Embryonic facial prominence (tissue), 1 donor: ENCODE data around the gene USP4.
"Not testable (repeated sequence)": the region's sequence is repeated elsewhere in the genome, so short reads cannot be mapped to it uniquely, and the experiment has no call there.

Source experiments
- DNase-seq: peaks from one replicate; pipeline ENCODE4 v3.0.0-alpha.2; 2016; ENCODE audit errors: extremely low spot score

Gene USP4, protein sequence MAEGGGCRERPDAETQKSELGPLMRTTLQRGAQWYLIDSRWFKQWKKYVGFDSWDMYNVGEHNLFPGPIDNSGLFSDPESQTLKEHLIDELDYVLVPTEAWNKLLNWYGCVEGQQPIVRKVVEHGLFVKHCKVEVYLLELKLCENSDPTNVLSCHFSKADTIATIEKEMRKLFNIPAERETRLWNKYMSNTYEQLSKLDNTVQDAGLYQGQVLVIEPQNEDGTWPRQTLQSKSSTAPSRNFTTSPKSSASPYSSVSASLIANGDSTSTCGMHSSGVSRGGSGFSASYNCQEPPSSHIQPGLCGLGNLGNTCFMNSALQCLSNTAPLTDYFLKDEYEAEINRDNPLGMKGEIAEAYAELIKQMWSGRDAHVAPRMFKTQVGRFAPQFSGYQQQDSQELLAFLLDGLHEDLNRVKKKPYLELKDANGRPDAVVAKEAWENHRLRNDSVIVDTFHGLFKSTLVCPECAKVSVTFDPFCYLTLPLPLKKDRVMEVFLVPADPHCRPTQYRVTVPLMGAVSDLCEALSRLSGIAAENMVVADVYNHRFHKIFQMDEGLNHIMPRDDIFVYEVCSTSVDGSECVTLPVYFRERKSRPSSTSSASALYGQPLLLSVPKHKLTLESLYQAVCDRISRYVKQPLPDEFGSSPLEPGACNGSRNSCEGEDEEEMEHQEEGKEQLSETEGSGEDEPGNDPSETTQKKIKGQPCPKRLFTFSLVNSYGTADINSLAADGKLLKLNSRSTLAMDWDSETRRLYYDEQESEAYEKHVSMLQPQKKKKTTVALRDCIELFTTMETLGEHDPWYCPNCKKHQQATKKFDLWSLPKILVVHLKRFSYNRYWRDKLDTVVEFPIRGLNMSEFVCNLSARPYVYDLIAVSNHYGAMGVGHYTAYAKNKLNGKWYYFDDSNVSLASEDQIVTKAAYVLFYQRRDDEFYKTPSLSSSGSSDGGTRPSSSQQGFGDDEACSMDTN

DNA sequence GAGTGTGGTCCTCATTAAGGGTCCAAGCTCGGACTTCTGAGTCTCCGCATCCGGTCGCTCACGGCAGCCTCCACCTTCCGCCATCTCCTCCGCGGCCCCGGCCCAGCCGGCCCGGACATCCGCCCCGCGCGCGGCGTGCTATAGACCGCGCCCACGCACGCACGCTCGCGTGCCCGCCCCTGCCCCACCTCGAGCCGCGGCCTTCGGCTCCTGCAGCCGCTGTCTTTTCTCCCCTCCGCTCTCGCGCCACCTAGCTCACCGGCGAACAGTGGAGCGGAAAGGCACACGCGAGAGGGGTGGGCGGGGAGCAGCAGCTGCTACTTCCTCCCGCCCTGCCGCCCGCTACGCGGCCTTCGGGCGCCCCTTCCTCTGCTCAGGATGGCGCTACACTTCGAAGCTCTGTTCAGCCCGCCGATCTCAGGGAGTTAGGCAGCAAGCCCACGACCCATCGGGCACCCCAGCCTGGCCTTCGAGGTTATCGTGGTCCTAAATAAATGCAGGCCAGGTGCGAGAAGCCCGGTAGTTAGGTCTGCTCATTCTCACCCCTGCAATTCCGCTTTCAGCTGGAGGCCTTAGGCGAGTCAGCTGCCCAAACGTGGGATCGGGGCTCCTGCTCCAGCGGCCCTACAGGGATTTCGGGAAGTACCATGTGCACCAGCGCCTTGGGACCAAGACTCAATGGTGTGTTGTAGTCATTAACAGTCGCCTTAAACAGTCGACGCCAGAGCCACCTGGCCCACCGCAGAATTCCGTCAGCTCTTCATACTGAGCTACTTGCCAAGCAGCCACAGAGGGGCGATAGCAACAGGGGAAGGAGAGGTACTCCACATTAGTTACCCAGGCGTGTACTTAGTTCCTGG lies at the start of gene USP4:
Gene USP4 (minus strand): TSS at position 113 of the 860 bp plus-strand sequence. CDS start 29 bp downstream, at position 84.
- DNase-seq = peak; percentile 86

DNA sequence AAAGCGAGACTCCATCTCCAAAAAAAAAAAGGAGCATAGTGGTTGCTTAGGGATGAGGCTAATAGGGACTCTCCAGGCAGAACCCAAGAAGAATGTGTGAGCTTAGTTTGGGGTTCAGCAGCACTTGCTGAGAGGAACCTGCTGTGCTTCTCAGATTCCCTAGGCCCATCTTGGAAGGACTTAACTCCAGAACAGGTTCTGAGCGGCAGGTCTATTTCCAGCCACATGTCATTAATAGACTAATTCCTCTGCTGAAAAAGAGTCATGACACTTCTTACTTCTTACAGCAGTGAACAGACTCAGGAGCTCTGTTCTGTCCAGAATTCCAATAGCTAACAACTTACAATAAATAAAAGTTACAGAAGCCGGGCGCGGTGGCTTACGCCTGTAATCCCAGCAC lies 49.4 kb upstream of the USP4 start:
- no peak for DNase-seq

DNA sequence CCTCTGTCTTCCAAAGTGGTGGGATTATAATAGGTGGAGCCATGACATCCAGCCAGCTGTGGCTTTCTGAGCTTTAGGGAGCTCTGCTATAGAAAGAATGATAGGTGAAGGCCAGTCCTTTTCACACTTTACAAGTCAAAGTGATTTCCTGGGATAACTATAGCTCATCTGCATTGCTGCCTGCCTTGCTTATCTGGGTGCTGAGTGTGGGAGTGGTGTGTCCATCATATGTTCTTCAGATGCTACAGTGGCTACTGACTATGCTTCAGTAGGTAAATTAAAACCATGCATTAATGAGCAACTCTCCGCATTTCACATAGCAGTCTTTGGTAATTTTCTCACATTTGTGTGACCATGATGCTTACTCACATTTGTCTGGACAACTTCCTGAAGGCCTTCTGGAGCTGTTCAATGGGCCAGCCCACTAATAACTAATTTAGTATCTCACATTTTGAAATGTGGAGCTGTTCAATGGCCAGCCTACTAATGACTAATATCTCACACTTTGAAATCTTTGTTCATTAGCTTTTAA lies 48.5 kb upstream of the USP4 start:
- no peak for DNase-seq

DNA sequence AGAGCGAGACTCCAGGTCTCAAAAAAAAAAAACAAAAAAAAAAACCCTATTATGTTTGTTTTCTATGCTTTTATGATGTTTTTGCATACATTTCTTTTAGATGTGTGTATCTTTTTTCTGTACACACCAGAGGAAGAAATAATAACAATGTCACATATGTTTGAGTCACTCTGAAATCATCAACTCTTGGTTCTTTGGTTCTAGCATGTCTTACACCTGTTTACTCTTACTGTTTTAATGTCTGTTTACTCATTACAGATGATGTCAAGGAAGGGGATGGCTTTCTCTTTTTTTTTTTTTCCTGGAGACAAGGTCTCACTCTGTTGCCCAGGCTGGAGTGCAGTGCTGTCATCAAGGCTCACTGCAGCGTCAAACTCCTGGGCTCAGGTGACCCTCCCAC lies 47.9 kb upstream of the USP4 start:
- no peak for DNase-seq

DNA sequence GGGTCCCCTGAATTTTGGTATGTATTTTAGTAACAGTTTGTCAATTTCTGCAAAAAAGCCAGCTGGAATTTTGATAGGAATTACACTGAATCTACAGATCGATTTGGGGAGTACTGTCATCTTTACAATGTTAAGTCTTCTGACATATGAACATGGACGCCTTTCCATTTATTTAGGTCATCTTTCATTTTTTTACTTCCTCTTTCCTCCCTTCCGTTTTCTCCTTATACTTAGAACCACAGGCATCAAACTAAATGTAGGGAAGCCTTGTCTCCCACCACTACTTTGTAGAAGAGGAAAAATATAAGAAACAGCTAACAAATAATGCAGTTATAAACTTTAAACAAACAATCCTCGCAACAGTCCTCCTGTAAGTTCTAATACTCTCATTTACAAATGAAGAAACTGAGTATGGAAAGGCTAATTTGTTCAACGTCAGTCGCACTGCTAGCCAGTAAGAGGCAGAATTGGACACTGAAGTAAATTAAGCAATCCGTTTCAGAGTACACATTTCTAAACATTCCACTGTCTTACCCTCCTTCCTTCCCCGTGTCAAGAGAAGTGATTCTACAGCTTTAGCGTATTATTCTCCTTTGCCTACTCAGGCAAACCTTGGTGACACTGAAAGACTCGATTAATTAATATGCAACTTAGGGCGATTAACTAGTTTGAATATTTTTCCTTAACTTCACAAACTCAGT lies 46.4 kb upstream of the USP4 start:
- no peak for DNase-seq

DNA sequence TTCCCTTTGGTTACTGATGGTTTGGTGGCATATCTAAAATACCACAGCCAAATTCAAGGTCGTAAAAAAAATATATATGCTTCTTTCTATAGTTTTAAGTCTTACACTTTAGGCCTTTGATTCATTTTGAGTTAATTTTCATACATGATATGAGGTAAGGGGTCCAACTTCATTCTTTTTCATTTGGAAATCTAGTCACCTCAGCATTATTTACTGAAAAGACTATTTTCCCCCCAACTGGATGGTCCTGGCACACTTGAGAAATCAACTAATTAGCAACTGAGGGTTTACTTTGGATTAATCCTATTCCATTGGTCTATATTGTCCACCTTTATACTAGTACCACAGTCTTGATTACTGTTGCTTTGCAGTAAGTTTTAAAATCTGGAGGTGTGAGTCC lies 45.8 kb upstream of the USP4 start:
- no peak for DNase-seq

DNA sequence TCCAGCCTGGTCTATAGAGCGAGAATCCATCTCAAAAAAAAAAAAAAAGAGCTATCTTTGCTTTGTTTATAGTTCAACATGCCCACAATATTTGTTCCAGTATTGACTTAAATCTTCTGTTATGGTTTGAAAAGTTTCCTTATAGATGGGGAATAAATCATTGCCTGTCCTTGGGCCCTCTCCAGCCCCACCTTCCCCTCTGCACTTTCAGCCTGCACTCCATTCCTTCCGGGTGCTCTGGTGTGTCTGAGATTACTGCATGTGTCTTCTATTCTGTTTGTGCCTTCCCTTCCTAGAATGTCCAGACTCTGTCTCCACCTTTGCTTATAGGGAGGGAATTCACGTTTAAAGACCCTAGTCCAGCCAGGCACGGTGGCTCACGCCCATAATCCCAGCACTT lies 43.5 kb upstream of the USP4 start:
- no peak for DNase-seq

DNA sequence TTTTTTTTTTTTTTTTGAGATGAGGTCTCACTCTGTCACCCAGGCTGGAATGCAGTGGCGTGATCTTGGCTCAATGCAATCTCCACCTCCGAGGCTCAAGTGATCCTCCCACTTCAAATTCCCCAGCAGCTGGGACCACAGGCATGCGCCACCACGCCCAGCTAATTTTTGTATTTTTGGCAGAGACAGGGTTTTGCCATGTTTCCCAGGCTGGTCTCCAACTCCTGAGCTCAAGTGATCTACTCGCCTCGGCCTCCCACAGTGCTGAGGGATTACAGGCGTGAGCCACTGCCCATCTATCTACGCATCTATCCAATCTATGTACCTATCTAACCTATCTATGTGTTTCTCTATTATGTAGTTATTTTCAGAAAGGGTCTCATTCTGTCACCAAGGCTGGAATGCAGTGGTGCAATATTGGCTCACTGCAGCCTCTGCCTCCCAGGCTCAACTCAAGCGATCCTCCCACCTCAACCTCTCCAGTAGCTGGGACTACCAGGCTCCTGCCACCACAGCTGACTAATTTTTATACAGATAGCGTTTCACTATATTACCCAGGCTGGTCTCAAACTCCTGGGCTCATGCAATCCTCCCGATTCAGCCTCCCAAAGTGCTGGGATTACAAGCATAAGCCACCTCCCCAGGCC lies 38.5 kb upstream of the USP4 start:
- no peak for DNase-seq

DNA sequence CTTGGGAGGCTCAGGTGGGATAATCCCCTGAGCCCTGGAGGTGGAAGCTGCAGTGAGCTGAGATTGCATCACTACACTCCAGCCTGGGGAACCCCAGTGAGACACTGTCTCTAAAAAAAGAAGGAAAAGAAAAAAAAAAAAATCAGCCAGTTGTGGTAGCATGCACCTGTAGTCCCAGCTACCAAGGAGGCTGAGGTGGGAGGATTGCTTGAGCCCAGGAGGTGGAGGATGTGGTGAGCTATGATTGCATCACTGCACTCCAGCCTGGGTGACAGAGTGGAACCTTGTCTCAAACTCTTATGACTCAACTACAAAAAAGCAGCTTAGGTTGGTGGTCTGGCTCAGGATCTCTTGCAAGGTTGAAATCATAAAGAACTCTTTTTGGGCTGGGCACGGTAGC lies 37.6 kb upstream of the USP4 start:
- DNase-seq = no peak

DNA sequence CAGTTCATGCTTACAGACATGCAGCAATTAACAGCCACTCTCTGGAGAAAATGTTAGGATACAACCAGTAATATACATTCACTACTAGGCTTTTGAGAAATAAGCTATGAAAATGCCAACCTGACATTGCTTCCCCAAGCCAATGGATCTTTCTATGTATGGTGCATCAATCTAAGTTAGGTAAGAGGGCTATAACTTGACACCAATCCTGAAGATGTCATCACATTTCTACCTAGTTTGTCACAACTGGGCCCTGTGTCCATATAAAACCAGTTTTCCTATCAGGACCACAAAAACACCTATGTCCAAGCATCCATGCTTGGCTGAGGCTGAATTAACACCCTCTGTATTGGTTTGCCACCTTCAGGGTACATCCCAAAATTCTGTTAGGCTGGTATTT lies 32.1 kb upstream of the USP4 start:
- no peak for DNase-seq

DNA sequence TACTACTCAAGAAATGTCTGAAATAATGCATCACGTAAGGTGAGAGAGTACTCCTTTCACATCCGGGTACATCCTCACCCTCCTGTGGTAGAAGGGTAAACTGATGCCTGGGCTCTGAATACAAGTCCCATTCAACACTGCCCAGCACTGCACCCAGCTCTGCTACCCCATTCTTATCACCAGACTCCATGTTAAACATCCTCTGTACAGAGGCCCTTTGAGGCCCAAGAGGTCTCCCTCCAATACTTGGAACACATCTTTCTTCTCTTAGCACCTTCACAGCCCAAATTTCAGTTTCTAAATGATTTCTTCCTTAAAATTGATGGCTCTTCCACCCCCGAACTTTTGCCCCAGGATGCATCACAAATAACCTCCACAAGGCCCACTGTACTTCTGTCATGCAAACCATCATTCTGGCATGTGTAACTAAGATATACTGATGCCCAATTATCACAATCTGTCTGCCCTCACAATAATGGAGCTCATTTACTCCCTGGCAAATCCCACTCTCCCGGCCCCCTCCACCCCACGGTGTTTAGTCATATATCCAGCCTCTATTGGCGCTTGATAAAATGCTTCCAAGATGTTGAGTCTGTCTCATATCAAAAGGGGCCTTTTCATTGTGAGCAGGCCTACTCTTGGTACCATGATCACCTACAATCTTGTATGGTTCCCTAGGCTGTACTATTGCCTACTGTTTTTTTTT lies 30.9 kb upstream of the USP4 start:
- DNase-seq = no peak

DNA sequence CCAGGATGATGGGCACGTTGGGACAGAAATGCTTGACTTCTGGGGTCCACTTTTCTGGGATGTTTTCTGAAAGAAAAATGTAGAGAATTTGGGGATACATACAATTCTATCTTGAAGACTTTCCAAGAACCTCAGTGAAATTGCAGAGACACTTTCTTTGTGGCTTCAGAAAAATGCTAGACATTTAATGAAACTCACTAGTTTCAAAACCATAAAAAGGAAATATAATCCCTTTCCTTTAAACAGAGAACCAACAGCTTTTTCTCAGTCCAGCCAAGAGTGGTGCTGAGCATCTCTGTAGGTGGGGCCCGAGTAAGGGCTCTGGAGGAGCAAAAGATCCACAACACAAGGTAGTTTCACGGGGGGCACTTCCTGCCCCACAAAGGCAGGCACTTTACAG lies 22.7 kb upstream of the USP4 start:
- DNase-seq = no peak

DNA sequence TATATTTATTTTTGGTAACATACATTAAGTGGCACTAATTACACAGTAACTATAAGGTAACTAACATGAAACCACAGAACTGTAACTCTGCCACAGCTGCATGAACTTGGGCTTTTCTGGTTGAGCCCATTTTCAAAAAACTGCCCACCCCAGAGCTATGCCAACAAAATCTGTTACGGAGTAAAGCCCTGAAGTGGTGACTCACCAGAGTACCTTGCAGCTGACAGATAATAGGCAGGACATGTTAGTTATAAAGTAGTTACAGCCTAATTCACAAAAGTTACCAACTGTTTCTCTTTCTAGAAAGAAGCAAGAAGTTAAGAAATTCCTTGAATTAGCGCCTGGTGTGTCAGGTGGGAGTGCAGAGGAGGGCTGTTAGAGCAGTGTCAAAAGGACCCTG lies 19.8 kb upstream of the USP4 start:
- no peak for DNase-seq

DNA sequence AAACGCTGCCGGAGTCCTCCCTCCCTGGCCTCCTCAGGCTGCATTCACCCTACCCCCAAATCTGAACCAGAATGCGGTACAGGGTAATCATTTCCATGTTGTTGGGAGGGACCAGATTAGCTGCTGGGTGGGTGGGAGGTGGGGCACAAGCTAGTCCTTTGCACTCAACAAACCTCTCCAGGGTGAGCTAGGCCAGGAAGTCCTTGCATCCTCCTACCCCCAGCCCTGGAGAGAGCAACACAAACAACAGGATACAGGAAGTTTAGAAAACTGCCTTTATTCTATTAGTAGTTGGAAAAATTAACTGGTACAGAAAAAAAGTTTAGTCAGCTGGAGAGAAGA lies 19.0 kb upstream of the USP4 start:
- no peak for DNase-seq

DNA sequence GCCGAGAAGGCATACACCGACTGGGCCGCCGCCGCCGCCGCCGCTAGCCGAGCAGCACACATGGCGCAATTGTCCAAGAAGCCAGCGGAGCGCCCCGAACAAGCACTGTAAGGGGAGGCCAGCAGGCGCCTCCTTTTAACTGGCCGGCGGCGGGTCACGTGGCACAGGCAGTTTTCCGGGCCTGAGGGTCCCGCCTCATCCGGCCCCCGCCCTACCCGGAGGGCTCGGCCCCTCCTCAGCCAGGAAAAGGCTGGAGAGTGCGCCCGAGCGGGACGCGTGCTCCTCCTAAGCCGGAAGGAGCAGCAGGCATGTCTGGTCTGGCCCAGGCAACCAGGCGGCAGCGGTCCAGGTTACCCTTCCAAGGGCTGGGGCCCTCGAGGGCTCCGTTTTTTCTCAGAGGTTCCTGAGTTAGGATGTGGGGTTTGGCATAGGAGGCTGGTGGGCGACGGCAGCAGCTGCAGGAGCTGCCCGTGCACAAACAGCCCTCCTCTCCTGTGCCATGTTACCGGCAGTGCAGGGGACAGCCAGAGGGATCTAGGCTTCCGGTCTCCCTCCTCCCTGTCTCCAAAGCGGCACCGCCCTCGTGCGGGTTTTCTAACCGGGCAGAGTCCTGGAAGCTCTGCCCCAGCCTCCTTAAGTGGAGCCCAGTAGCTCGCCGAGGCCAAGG lies 18.5 kb upstream of the USP4 start, which contains the start of gene GPX1:
Gene GPX1 (minus strand): TSS at position 137 of the 667 bp plus-strand sequence. CDS start 75 bp downstream, at position 62.
- peak; percentile 67 for DNase-seq

DNA sequence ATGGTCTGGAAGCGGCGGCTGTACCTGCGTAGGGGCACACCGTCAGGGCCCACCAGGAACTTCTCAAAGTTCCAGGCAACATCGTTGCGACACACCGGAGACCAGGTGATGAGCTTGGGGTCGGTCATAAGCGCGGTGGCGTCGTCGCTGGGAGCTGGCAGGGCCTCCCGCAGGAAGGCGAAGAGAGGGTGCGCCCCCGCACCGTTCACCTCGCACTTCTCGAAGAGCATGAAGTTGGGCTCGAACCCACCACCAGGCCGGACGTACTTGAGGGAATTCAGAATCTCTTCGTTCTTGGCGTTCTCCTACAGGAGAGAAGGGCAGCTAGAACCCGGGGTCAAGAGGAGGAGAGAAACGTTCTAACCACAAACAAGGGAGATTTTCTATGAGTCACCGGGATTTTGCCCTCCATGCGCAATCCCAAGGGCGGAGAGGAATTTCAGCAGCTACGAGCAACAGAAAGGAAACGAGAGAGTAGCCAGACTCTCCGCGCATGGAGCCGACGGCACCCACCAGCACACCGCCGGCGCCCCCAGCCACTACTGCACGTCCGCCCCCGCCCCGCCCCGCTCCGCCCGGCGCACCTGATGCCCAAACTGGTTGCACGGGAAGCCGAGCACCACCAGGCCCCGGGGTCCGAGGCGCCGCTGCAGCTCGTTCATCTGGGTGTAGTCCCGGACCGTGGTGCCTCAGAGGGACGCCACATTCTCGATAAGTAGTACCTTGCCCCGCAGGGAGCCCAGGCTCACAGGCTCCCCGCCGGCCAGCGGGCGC lies 17.8 kb upstream of the USP4 start:
- DNase-seq = not testable (repeated sequence)

DNA sequence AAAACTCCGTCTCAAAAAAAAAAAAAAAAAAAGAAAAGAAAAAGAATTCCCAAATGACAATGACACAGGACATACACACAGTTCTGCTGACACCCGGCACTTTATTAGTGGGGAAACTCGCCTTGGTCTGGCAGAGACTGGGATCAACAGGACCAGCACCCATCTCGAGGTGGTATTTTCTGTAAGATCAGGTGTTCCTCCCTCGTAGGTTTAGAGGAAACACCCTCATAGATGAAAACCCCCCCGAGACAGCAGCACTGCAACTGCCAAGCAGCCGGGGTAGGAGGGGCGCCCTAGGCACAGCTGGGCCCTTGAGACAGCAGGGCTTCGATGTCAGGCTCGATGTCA lies 17.2 kb upstream of the USP4 start:
- not testable (repeated sequence) for DNase-seq

DNA sequence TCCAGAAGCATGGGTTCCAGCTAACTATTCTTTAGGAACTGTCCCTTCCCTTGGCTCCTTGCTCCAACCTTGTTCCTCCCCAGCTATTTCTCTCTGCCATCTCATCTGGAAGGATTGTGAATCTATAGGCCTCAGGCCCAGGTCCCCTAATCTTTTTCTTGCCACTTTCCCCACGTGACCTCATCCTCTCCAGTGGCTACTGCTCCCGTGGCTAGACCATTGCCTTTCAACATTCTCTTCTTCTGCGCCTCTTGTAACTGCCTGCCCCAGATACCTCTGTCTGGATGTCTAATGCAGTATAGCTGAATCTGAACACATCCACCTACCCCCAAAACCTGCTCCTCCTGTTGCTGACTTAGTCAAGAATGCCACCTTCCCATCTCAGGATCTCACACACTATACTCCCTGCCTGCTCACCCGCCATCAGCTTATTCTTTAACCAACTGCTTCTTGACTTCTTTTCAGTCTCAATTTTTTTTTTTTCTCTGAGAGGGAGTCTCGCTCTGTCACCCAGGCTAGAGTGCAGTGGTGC lies 13.1 kb upstream of the USP4 start:
- no peak for DNase-seq
